Esophagus (tissue), 2 donors: Measurements from ENCODE around the gene LRP1B. TPM values are rescaled to one million over a fixed set of nuclear protein-coding genes. Genes with fewer than 3 reads are reported as not detected.

ENCODE experiments used
- H3K27ac ChIP-seq, 2 donors: one replicate each; pipeline ENCODE4 v1.5.1; 2013; ENCODE audit warnings: low read depth in 2 of 2, mild to moderate bottlenecking in 2 of 2, inconsistent platforms in 1 of 2, low read length in 1 of 2, moderate library complexity in 1 of 2
- H3K27me3 ChIP-seq, 2 donors: one replicate each; pipeline ENCODE4 v1.6.1; 2013; ENCODE audit warnings: low read length in 2 of 2, control low read depth in 1 of 2, mild to moderate bottlenecking in 1 of 2; ENCODE audit not compliant: insufficient read depth in 2 of 2, control insufficient read depth in 1 of 2
- H3K36me3 ChIP-seq, 2 donors: one replicate each; pipeline ENCODE4 v1.6.1; 2013; ENCODE audit warnings: low read length in 1 of 2; ENCODE audit not compliant: control insufficient read depth in 2 of 2, insufficient read depth in 2 of 2
- H3K4me1 ChIP-seq, 2 donors: one replicate each; pipeline ENCODE4 v1.6.1; 2013; ENCODE audit warnings: low read length in 1 of 2; ENCODE audit not compliant: control insufficient read depth in 2 of 2, insufficient read depth in 2 of 2
- H3K4me3 ChIP-seq, 2 donors: one replicate each; pipeline ENCODE4 v1.5.1; 2013; ENCODE audit warnings: low read length in 2 of 2, mild to moderate bottlenecking in 2 of 2, low read depth in 1 of 2, moderate library complexity in 1 of 2
- H3K9me3 ChIP-seq, 2 donors: one replicate each; pipeline ENCODE4 v1.6.1; 2013; ENCODE audit warnings: mild to moderate bottlenecking in 2 of 2, low read depth in 1 of 2, low read length in 1 of 2, moderate library complexity in 1 of 2; ENCODE audit not compliant: control insufficient read depth in 2 of 2, insufficient read depth in 1 of 2
- WGBS, 2 donors: extraction: QIAGEN DNeasy Blood & Tissue Kit; methylation state at CpG; one replicate each; pipeline ENCODE4 v1.1.7; 2013; 5-methylcytosine and 5-hydroxymethylcytosine counted together
- polyA plus RNA-seq, 2 donors: library from polyadenylated mRNA; stranded (reverse); fragments of 200-250 nt; gene quantifications; one replicate each; pipeline ENCODE4 v1.2.3, GENCODE V29; 2013
- donor health status: healthy with polysubstance abuse.
- donor health status: Bipolar disorder and iron deficiency.

Gene LRP1B
- polyA plus RNA-seq, 2 donors: 0.02 to 0.10 TPM

DNA sequence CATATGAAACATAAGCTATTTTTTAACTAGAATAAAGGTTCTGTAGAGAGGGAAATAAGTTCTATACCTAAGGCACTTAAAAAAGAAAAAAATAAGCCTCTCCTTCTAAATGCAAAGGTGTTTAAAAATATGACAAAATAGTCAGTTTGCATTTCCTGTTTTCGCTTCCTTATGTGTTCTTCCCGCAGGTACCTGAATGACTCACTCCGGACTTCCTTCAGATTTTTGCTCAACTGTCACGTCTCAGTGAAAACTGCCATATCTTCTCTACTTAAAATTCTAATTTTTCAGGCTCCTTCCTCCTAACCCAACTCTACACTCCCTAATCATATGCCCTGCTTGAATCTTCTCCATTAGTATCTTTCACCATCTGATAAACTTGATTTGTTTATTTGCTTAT is 1333.1 kb downstream of the LRP1B start:
- Histone ChIP-seq H3K36me3 (no peaks in the 10 kb centered on the region), H3K27me3 (no peaks in the 10 kb centered on the region), H3K9me3 (no peaks in the 10 kb centered on the region), H3K27ac (no peak overlapping the region), H3K4me3 (no peak overlapping the region), H3K4me1 (no peaks in the 10 kb centered on the region)
- 71 to 76% methylated on average over 4 of the region's 4 CpGs for WGBS, 2 donors

DNA sequence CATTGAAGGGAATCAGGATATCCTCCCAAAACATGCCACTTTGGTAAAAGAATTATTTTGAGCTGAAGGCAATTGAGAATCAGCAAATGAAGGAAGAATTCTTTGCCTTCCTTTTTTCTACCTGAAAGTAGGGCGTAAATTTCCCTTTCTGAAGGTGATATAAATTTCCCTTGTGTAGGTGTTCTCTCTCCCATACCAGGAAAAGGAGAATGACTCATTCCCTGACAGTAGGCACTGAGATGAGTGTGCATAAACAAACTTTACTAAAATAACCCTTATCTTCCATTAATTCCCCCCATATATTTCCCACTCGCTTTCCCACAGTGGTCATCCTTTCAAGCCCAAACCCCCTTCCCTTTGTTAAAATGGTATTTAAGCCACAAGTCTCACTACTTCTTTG is 1339.0 kb downstream of the LRP1B start:
- Histone ChIP-seq H3K9me3 (no peaks in the 10 kb centered on the region), H3K36me3 (no peaks in the 10 kb centered on the region), H3K4me1 (no peaks in the 10 kb centered on the region), H3K27ac (no peak overlapping the region), H3K4me3 (no peak overlapping the region), H3K27me3 (no peaks in the 10 kb centered on the region)
- 40 to 69% methylated on average over 2 of the region's 2 CpGs for WGBS, 2 donors

DNA sequence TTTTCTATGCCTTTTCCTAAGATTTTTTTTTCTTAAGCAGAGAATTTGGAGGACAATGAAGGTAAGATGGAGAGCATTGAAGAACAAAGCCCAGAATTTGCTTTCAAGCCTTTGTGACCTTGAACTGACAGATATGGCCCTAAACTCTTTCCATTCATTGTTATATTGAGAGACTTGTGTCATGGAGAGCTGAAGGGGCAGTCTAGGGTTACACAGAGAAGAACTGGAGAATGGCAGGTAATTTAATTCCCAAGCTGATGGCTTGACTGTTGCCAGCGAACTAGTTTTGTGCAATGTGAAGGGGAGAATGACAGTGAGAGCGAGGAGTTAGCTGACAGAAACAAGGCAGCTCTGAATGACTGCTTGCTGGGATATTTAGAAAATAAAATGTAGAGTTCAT is 1344.2 kb downstream of the LRP1B start:
- 67 to 76% methylated on average over 2 of the region's 2 CpGs for WGBS, 2 donors
- Histone ChIP-seq H3K9me3 (no peaks in the 10 kb centered on the region), H3K4me3 (no peak overlapping the region), H3K27me3 (no peaks in the 10 kb centered on the region), H3K27ac (no peak overlapping the region), H3K4me1 (no peaks in the 10 kb centered on the region), H3K36me3 (no peaks in the 10 kb centered on the region)

DNA sequence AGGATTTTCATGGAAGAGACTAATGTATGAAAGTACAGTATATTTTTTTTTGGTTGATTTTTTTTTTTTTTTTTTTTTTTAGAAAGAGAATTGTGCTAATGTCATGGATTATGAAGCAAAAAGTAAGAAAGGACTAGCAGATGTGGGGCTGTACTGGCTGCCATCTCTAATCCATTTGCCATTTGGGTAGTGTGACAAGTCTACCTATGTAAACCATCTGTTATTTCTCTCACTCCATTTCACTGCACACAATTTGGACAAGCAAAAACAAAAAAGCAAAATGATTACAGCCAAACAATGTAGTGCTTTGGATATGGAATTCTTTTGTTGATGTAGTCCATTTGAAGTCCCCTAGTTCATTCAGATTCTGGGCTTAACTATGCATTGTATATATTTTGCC is 1355.4 kb downstream of the LRP1B start:
- Histone ChIP-seq H3K4me3 (no peak overlapping the region), H3K9me3 (no peaks in the 10 kb centered on the region), H3K27me3 (no peaks in the 10 kb centered on the region), H3K27ac (no peak overlapping the region), H3K36me3 (no peaks in the 10 kb centered on the region), H3K4me1 (no peaks in the 10 kb centered on the region)

DNA sequence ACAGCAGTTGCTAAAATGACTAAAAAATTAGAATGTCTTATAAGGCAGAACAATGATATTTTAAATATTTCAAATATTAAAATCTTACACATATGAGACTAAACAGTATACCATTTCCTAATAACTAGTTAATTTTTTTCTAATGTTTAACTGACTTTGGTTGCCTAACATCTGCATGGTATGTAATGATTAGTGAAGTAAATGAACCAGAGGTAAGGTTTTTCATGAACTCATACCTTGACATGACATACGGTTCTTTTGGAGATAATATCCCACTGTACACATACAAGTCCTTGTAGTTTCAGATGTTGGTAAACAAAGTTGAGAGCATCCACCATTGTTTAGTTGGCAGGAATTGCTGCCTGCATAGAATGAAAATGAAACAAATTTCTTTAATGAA is 1360.2 kb downstream of the LRP1B start:
- no peaks in the 10 kb centered on the region for H3K27me3 ChIP-seq
- 65 to 73% methylated on average over 1 of the region's 1 CpG for WGBS, 2 donors
- no peak overlapping the region for H3K4me3 ChIP-seq
- no peaks in the 10 kb centered on the region for H3K36me3 ChIP-seq
- no peak overlapping the region for H3K27ac ChIP-seq
- no peaks in the 10 kb centered on the region for H3K4me1 ChIP-seq
- no peaks in the 10 kb centered on the region for H3K9me3 ChIP-seq

DNA sequence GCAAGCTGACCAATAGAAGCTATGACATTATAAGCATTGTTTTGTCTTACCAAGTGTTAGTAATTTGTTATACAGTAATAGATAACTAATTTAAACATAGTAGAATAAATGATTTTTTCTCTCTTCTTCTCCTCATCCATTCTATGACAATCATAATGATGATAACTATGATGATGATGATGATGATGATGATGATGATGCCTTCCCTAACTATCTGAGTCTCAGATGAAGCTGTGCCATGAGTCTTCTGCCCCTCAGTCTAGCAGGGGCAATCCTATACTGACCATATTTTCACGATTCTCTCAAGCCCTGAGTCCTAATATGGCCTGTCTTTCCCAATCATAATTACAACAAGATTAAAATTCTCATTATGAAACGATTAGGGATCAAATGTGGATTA is 1369.0 kb downstream of the LRP1B start:
- 60 to 65% methylated on average over 2 of the region's 2 CpGs for WGBS, 2 donors
- no peak overlapping the region for H3K27ac ChIP-seq

DNA sequence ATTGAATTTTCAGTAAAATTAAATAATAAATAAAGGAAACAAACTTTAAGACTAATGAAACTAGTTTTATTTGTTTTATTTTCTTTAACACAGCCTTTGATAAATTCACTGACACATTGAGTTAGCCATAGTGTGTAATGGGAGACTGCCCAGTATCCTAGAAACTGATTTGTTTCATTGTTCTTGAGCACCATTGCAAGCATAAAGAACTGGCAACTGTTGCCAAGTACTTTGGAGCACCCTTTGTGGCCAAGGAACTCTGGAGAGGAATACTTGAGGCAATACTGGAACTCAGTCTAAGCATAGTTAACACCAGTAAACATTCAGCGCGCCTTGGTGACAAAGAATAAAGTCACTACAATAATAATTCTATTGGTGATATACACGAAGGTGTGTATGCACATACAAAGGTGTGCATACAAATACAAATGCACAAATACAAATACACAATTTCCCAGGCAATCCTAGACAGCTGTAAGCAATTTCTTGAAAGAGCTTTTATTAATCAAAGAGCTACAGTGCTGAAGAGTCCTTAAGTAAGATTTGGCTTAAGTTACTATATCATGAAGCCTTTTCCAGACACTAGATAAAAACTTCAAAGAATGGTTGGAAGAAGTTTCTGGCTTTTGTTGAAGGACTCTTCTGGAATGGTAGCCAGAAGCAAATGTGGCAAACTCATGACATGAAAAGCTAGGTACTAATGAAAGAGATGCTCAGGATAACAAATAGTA is 1371.2 kb downstream of the LRP1B start:
- H3K4me1 ChIP-seq: no peaks in the 10 kb centered on the region
- H3K27ac ChIP-seq: no peak overlapping the region
- no peaks in the 10 kb centered on the region for H3K36me3 ChIP-seq
- 72 to 81% methylated on average over 3 of the region's 3 CpGs for WGBS, 2 donors
- H3K27me3 ChIP-seq: no peaks in the 10 kb centered on the region
- no peak overlapping the region for H3K4me3 ChIP-seq
- H3K9me3 ChIP-seq: no peaks in the 10 kb centered on the region

More for the DNA sequence above, 1369.0 kb downstream of the LRP1B start:
- no peaks in the 10 kb centered on the region for H3K4me1 ChIP-seq
- H3K36me3 ChIP-seq: no peaks in the 10 kb centered on the region
- H3K9me3 ChIP-seq: no peaks in the 10 kb centered on the region
- no peaks in the 10 kb centered on the region for H3K27me3 ChIP-seq
- H3K4me3 ChIP-seq: no peak overlapping the region

DNA sequence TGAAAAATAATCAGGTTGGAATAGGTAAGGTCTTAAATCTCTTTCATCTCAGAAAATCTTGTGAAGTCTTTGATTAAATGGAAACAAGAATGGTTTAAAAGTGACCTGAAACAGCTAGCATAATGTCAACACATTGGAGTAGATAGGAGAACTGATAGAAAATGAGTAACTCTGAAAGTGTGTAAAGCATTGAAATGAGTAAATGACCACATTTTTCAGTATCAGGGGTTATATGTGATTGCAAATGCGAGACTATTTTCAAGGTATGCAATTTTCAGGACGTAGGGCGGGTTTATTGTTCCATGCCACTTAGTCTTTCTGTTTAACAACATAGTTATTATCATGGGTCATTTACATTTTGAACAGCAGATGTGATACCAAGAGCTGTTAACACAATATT is 1383.2 kb downstream of the LRP1B start:
- Histone ChIP-seq H3K27ac (no peak overlapping the region), H3K9me3 (no peaks in the 10 kb centered on the region), H3K27me3 (no peaks in the 10 kb centered on the region), H3K4me3 (no peak overlapping the region), H3K36me3 (no peaks in the 10 kb centered on the region), H3K4me1 (no peaks in the 10 kb centered on the region)
- WGBS, 2 donors: 83 to 91% methylated on average over 3 of the region's 3 CpGs

DNA sequence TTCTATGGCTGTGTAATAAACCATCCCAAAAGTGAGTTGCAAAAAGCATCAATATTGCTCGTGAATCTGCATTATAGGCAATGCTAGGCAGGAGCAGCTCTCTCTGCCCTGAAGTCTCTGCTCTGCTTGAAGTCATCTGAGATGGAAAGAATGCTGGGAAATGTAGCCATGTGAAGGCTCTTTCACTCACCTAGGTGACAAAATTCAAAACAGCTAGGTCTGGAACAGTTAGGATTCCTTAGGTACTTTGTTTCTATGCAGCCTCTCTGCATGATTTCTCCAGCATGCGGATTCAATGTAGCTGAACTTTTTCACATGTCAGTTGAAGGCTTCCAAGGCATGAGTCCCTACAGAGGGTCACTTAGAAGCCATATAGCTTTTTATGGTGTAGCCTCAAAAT is 1383.7 kb downstream of the LRP1B start:
- no peak overlapping the region for H3K4me3 ChIP-seq
- WGBS, 2 donors: 44 to 65% methylated on average over 2 of the region's 2 CpGs
- H3K9me3 ChIP-seq: no peaks in the 10 kb centered on the region
- H3K27me3 ChIP-seq: no peaks in the 10 kb centered on the region
- no peaks in the 10 kb centered on the region for H3K4me1 ChIP-seq
- no peak overlapping the region for H3K27ac ChIP-seq
- no peaks in the 10 kb centered on the region for H3K36me3 ChIP-seq

DNA sequence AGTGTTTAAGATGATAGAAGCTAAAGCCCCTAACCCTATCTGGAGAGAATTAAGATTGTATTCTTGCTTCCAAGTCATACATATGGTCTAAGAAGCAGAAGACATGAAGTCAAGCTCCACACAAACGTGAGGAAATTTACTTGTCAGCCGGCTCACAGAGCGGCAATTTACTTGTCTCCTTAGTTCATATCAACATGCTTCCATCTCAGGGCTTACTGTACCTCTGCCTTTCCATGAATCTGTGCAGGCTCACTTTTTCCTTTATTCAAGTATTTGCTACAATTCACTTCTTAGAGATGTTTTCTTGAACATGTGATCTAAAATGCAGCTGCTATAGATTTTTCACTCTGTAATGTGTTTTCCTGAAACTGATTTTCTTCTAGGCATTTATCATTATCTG is 1386.4 kb downstream of the LRP1B start:
- Histone ChIP-seq H3K36me3 (no peaks in the 10 kb centered on the region), H3K27ac (no peak overlapping the region)
- 80 to 86% methylated on average over 3 of the region's 3 CpGs for WGBS, 2 donors

More for the DNA sequence above, 1386.4 kb downstream of the LRP1B start:
- H3K4me3 ChIP-seq: no peak overlapping the region
- H3K9me3 ChIP-seq: no peaks in the 10 kb centered on the region
- no peaks in the 10 kb centered on the region for H3K27me3 ChIP-seq
- H3K4me1 ChIP-seq: no peaks in the 10 kb centered on the region
